Vagina (tissue), 2 donors: ENCODE measurements around the gene ANKS1B.

Source experiments
- POLR2A ChIP-seq, 2 donors: fragments of 450-650 bp; IDR thresholded peaks; one replicate each; pipeline ENCODE4 v1.6.1; 2017; ENCODE audit warnings: antibody characterized with exemption in 2 of 2, mild to moderate bottlenecking in 2 of 2, moderate library complexity in 2 of 2
- POLR2AphosphoS5 ChIP-seq, 2 donors: sonication (generic); formaldehyde crosslinking; IDR thresholded peaks; one replicate each; pipeline ENCODE4 v1.9.0; 2017; ENCODE audit warnings: antibody characterized with exemption in 2 of 2, mild to moderate bottlenecking in 2 of 2, low read depth in 1 of 2; ENCODE audit not compliant: insufficient read depth in 1 of 2
- TF ChIP-seq, protein P1 (sequence below), 3 experiments: fragments of 450-650 bp in 2 of 3; fragments of 200-600 bp in 1 of 3; sonication (generic) in 1 of 3; IDR thresholded peaks; one replicate each; pipeline ENCODE4 v1.5.1; 2017 to 2019; ENCODE audit warnings: antibody characterized with exemption in 3 of 3, mild to moderate bottlenecking in 2 of 3, moderate library complexity in 2 of 3

DNA sequence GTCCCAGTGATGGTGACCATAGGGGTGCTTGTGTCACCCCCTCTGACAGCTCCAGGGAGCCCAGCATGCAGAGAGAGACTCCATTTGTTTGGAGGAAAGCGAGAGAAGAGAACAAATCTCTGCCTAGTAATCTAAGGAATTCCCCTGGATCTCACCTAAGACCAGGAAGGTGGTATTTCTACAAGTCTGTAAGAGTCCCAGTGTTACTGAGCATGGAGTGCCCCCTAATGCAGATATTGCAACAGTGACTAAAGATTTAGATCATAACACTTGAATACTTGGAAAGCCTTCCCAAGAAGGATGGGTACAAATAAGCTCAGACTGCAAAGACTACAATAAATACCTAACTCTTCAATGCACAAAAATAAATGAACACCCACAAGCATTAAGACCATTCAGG, 697.6 kb downstream of the ANKS1B start:
- TF ChIP-seq POLR2AphosphoS5 (IDR thresholded peaks at IDR 0.05; ENCODE audit: insufficient read depth in 1 of 2, low read depth in 1 of 2) (no peak), POLR2A (IDR thresholded peaks at IDR 0.05) (no peak)
- TF ChIP-seq, protein P1, sequence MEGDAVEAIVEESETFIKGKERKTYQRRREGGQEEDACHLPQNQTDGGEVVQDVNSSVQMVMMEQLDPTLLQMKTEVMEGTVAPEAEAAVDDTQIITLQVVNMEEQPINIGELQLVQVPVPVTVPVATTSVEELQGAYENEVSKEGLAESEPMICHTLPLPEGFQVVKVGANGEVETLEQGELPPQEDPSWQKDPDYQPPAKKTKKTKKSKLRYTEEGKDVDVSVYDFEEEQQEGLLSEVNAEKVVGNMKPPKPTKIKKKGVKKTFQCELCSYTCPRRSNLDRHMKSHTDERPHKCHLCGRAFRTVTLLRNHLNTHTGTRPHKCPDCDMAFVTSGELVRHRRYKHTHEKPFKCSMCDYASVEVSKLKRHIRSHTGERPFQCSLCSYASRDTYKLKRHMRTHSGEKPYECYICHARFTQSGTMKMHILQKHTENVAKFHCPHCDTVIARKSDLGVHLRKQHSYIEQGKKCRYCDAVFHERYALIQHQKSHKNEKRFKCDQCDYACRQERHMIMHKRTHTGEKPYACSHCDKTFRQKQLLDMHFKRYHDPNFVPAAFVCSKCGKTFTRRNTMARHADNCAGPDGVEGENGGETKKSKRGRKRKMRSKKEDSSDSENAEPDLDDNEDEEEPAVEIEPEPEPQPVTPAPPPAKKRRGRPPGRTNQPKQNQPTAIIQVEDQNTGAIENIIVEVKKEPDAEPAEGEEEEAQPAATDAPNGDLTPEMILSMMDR (IDR thresholded peaks at IDR 0.05) = no peak
